Brain microvascular endothelial cell (primary cell): ENCODE data around the gene TF.

Experiments used
- DNase-seq: peaks from one replicate; pipeline ENCODE4 v3.0.0-alpha.2; 2020
- H3K27ac ChIP-seq: fragments of 250-450 bp; sonication (Bioruptor Pico); 2 replicates; pipeline ENCODE4 v1.5.1; 2020; ENCODE audit warnings: mild to moderate bottlenecking, moderate library complexity
- H3K27me3 ChIP-seq: fragments of 250-450 bp; sonication (Bioruptor Pico); replicated peaks from 2 replicates; pipeline ENCODE4 v1.5.1; 2020; ENCODE audit warnings: mild to moderate bottlenecking
- H3K36me3 ChIP-seq: fragments of 250-450 bp; sonication (Bioruptor Pico); replicated peaks from 2 replicates; pipeline ENCODE4 v1.5.1; 2020; ENCODE audit warnings: mild to moderate bottlenecking
- H3K4me3 ChIP-seq: 2 replicates; pipeline ENCODE4 v1.5.1; 2011; ENCODE audit warnings: low read depth, mild to moderate bottlenecking, control low read depth, low read length, moderate library complexity
- in situ Hi-C: cut with HindIII; loops from 2 replicates; pipeline ENCODE4 v1.10.0; 2017; ENCODE audit warnings: low sequenced_read_pairs, low pct_ligation_motif_present
- TF ChIP-seq, protein P1 (sequence below): IDR thresholded peaks from 2 replicates; pipeline ENCODE4 v1.5.1; 2011; ENCODE audit warnings: low read depth, mild to moderate bottlenecking, moderate library complexity, low read length, control low read depth, inconsistent platforms; ENCODE audit errors: missing control alignments

TF gene

DNA sequence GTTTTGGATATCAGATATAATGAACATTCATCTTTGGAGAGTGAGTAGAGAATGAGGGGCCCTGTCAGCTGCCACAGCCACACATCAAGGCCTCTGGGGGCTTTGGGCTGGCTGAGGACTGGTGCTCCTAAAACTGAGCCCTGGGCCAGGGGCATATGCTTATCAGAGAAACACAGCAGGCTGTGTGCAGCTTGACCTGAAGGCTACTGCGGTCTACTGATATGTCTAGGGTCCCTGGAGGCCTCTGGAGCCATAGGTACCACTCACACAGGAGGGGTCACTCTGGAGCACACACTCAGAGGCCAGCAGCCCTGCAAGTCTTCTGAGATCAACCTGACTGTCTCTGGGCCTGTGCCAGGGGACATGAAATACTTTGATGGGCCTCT is 7.6 kb downstream of the TF start:
- in situ Hi-C loops = no loop called here
- Histone ChIP-seq H3K36me3 (no peaks in the 10 kb centered on the region), H3K27me3 (no peaks in the 10 kb centered on the region), H3K27ac (no peak overlapping the region), H3K4me3 (no peak overlapping the region)
- DNase-seq = no peak
- TF ChIP-seq, protein P1, sequence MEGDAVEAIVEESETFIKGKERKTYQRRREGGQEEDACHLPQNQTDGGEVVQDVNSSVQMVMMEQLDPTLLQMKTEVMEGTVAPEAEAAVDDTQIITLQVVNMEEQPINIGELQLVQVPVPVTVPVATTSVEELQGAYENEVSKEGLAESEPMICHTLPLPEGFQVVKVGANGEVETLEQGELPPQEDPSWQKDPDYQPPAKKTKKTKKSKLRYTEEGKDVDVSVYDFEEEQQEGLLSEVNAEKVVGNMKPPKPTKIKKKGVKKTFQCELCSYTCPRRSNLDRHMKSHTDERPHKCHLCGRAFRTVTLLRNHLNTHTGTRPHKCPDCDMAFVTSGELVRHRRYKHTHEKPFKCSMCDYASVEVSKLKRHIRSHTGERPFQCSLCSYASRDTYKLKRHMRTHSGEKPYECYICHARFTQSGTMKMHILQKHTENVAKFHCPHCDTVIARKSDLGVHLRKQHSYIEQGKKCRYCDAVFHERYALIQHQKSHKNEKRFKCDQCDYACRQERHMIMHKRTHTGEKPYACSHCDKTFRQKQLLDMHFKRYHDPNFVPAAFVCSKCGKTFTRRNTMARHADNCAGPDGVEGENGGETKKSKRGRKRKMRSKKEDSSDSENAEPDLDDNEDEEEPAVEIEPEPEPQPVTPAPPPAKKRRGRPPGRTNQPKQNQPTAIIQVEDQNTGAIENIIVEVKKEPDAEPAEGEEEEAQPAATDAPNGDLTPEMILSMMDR = no peak

DNA sequence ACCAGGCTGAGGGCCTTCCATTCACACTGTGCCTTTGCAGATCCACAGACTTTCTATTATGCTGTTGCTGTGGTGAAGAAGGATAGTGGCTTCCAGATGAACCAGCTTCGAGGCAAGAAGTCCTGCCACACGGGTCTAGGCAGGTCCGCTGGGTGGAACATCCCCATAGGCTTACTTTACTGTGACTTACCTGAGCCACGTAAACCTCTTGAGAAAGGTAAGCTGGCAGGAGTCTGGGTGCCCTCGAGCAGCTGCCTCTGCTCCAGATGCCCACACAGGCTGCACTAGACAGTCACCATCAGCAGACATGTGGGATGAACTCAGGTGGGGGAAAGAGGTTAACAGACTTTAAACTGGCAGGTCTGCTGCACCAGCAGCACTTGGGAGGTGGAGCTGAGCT is 8.3 kb downstream of the TF start:
- no peak overlapping the region for H3K27ac ChIP-seq
- TF ChIP-seq, protein P1 = no peak
- no peak overlapping the region for H3K4me3 ChIP-seq
- no peaks in the 10 kb centered on the region for H3K27me3 ChIP-seq
- in situ Hi-C loops = no loop called here
- no peak for DNase-seq
- no peaks in the 10 kb centered on the region for H3K36me3 ChIP-seq

DNA sequence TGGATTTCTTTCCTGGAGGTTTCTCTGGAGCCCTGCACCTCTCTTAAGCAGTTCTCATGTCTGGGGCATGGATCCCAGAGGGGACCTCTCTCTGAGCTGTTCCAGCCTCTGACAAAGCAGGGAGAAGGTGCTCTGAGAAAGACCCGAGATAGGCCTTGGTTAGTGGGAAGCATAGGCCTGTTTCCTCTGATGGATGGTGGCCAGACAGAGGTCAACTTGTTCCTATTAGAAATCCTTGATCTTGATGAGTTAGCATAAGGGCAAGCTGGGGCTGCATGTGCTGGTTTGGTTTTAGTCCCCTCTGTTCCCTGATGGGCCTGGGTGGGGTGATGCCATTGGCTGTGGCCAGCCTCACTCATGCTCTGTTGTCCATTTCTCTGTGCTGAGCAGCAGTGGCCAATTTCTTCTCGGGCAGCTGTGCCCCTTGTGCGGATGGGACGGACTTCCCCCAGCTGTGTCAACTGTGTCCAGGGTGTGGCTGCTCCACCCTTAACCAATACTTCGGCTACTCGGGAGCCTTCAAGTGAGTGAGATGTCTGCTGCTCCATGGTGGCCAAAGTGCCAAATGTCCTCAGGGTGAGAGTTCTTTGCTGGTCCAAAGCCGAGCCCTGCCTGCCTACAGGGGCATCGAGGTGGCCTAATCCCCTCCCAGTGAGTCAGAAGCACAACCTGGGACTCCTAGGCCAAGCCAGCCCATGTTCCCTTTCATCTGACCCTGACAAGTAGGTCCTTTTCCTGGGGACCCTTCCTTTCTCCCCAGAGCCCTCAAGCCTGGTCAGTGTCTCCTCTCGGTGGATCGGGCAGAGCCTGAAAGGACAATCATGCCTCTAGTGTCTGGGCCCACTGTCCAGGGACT is 9.0 kb downstream of the TF start:
- Histone ChIP-seq H3K27me3 (no peaks in the 10 kb centered on the region), H3K27ac (no peak overlapping the region), H3K4me3 (no peak overlapping the region), H3K36me3 (no peaks in the 10 kb centered on the region)
- in situ Hi-C loops = no loop called here
- TF ChIP-seq, protein P1 = no peak
- no peak for DNase-seq

DNA sequence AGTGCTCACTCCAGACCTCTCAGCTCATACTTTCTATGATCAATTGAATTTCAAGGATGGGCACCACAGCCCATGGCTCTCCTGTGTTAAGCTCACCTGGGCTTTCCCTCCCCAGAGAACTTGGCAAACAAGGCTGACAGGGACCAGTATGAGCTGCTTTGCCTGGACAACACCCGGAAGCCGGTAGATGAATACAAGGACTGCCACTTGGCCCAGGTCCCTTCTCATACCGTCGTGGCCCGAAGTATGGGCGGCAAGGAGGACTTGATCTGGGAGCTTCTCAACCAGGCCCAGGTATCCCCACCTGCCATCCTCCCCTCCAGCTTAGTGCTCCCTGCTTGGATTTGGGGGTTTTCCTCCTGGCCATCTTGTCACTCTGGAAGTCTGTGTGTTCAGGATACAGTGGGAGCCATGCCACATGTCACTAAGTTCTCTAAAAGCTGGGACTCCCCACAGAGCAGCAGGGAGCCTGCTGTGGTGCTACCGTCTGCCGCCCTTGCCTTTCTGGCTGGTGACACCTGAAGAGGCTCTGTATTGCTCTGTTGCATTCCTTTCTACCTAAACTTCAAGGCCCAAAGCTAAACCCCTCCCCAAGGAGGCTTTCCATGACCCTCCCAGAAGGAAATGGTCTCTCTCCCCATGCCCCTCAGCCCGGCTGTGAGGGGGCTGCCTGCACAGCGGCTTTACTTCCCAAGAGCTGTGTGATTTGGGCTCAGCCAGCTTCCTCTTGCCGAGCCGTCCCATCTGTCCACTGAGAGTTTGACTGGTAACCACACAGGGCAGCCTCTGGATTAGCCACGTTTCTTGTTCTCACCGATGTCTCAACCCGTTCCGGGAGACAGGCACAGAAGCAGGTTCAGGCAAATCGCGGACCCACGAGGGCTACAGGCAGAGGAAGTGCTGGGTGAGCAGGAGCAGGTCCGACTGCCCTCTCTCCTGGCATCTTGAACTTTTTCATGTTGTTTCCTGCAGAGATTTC is 10.8 kb downstream of the TF start:
- no peak for DNase-seq
- in situ Hi-C loops = no loop called here
- Histone ChIP-seq H3K27me3 (no peaks in the 10 kb centered on the region), H3K4me3 (no peak overlapping the region), H3K36me3 (no peaks in the 10 kb centered on the region), H3K27ac (no peak overlapping the region)
- TF ChIP-seq, protein P1 = no peak

DNA sequence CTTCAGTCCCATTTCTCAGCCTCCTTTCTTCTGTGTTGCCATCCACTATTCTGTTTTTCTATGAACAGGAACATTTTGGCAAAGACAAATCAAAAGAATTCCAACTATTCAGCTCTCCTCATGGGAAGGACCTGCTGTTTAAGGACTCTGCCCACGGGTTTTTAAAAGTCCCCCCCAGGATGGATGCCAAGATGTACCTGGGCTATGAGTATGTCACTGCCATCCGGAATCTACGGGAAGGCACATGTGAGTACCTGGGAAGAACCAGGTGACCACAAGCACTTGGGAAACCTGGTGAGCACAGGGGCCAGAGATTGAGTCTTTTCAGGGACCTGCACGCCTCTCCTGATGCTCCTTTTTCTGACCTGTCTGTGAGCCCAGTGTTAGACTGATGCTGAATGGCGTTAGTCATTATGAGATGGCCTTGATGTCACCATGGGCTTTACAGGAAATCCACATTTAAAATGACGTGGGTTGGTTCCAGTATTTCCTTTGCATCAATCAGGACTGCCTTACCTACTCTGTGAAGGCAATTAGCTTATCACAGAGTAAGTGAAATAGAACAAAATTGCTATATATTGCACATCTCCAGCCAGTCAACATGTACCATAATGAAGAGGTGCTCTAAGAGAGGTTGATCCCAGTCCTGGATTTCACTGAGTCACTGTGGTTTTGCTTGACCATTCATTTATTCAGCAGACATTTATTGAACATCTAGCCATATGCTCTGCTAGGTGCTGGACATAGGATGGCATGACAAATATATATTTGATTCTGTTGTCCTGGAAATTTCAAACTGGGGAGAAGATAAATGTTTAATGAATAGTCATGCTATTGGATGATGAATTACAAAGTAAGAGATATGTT is 11.7 kb downstream of the TF start:
- Histone ChIP-seq H3K4me3 (no peak overlapping the region), H3K36me3 (no peaks in the 10 kb centered on the region), H3K27ac (no peak overlapping the region), H3K27me3 (no peaks in the 10 kb centered on the region)
- TF ChIP-seq, protein P1 = no peak
- no peak for DNase-seq
- in situ Hi-C loops = no loop called here
